Stimulated activated effector memory CD8-positive, alpha-beta T cell treated with anti-CD3 and anti-CD28 coated beads, Interleukin-12 subunit alpha, Interleukin-12 subunit beta, amount 100 ng/mL, for 72 hours (primary cell): ENCODE data around the gene NLGN2.

ENCODE experiments used
- ATAC-seq: fragments of 150-1000 bp; cut with Tn5 transposase; 2 replicates; pipeline ENCODE4 v1.10.0; 2021
- DNase-seq, 2 donors: peaks; one replicate each; pipeline ENCODE4 v3.0.0; 2021 to 2022; ENCODE audit warnings: low spot score in 2 of 2
- H3K27ac Mint-ChIP-seq: one replicate; pipeline ENCODE4 v1.8.0; 2022; ENCODE audit warnings: mild to moderate bottlenecking, mixed read lengths
- H3K36me3 Mint-ChIP-seq: one replicate; pipeline ENCODE4 v1.8.0; 2022; ENCODE audit warnings: mild to moderate bottlenecking, mixed read lengths
- H3K4me1 Mint-ChIP-seq: one replicate; pipeline ENCODE4 v1.8.0; 2022; ENCODE audit warnings: mixed read lengths
- H3K4me3 Mint-ChIP-seq: one replicate; pipeline ENCODE4 v1.8.0; 2022; ENCODE audit warnings: mild to moderate bottlenecking, mixed read lengths
- H3K9me3 Mint-ChIP-seq: one replicate; pipeline ENCODE4 v1.8.0; 2022; ENCODE audit warnings: mixed read lengths

The NLGN2 gene

DNA sequence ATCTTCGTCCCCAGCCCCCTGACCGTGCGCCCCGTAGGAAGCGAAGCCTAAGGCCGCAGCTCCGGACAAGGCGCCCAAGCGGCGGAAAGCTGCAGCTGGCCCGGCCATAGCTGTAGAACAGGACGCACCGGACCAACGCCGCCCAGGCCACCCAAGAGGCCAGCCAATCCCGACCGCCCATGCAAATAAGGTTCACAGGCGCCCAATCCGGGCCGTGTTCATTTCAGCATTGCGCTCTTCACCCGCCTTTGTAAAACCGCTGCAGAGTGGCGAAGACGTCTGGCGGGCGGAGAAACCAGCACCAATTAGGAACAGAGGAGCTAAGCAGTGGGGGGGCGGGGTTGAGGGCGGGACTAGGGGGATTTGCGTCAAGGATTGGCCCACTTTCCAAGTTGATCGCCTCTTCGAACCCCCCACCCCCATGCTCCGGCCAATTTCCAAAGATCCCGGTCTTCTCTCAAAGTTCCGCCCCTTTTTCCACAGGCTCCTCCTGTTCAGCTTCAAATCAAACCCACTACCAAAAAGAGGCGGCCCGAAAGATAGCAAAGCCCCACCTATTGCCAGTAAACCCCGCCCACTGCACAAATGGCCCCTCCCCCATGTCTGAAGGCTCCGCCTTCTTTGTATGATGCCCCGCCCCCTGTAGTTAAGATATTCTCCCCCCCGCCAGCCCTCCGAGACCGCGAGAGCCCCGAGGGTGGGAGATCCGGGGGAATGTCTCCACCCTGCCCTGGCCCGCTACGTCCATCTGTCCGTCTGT, 3.5 kb upstream of the NLGN2 start, which contains the start of gene TMEM256:
TMEM256 (minus strand) TSS at position 121 of the 760 bp plus-strand sequence; CDS start at position 108, 13 bp downstream.
- H3K36me3 Mint-ChIP-seq = no peaks in the 10 kb centered on the region
- peak; percentile 89 to 97 for DNase-seq

DNA sequence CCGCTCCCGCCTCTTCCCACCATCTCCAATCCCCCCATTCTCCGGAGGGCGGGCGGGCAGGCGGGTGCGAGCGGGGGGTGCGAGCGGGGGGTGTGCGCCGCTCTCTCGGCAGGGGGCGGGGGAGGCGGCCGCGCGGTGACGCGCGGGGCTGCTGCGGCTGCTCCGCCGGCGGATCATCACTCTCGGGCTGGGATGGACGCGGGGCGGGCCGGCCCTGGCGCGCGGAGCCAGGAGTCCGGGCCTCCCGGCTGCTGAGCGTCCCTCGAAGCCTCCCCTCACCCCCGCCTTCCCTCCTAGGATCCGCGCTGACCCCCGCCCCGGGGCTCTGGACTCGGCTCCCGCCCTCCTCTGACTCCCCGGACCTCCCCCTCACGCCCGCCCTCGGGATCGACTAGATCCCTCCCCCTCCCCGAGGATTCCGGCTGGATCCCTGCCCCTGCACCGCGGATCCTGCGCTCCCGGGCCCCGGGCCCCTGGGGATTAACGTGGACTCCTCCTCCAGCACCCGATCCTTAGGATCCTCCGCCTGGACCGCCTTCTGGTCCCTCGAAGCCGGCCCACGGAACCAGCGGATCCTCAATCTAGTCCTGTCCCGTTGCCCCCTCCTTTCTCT, 2.8 kb upstream of the NLGN2 start:
- DNase-seq (no peak), ATAC-seq (peak; percentile 60)
- H3K4me1 Mint-ChIP-seq = peaks cover 28% of the 10 kb centered on the region
- H3K27ac Mint-ChIP-seq = peak overlapping the region; percentile 84
- no peaks in the 10 kb centered on the region for H3K36me3 Mint-ChIP-seq
- no peaks in the 10 kb centered on the region for H3K9me3 Mint-ChIP-seq
- H3K4me3 Mint-ChIP-seq = peak overlapping the region; percentile 89

More for the DNA sequence above, 3.5 kb upstream of the NLGN2 start, which contains the start of gene TMEM256:
- Mint-ChIP-seq H3K4me3 (peak within 1 kb of the TSS; percentile 89), H3K4me1 (peaks cover 26% of the 10 kb centered on the region), H3K9me3 (no peaks in the 10 kb centered on the region), H3K27ac (peak within 1 kb of the TSS; percentile 84)
- peak; percentile 95 for ATAC-seq

GRCh38 chr17:7405350-7406234, 2.1 kb upstream of the NLGN2 start:
- H3K4me3 Mint-ChIP-seq = peak overlapping the region; percentile 89
- ATAC-seq (no peak), DNase-seq (no peak)
- H3K36me3 Mint-ChIP-seq = no peaks in the 10 kb centered on the region
- H3K4me1 Mint-ChIP-seq = peaks cover 28% of the 10 kb centered on the region
- no peaks in the 10 kb centered on the region for H3K9me3 Mint-ChIP-seq
- H3K27ac Mint-ChIP-seq = peak overlapping the region; percentile 84

GRCh38 chr17:7406235-7406825, 1.3 kb upstream of the NLGN2 start:
- Mint-ChIP-seq H3K27ac (peak overlapping the region; percentile 84), H3K9me3 (no peaks in the 10 kb centered on the region)
- no peak for DNase-seq

GRCh38 chr17:7407082-7407481, 563 bp upstream of the NLGN2 start:
- no peak overlapping the region for H3K27ac Mint-ChIP-seq

More at GRCh38 chr17:7406235-7406825, 1.3 kb upstream of the NLGN2 start:
- ATAC-seq = no peak
- peaks cover 28% of the 10 kb centered on the region for H3K4me1 Mint-ChIP-seq
- no peaks in the 10 kb centered on the region for H3K36me3 Mint-ChIP-seq
- peak overlapping the region; percentile 89 for H3K4me3 Mint-ChIP-seq

GRCh38 chr17:7408252-7408727, 645 bp downstream of the NLGN2 start:
- Mint-ChIP-seq H3K4me3 (peak overlapping the region; percentile 31), H3K27ac (no peak overlapping the region), H3K4me1 (peaks cover 29% of the 10 kb centered on the region), H3K36me3 (no peaks in the 10 kb centered on the region), H3K9me3 (no peaks in the 10 kb centered on the region)
- no peak for ATAC-seq
- DNase-seq = no peak

More at GRCh38 chr17:7407082-7407481, 563 bp upstream of the NLGN2 start:
- peak overlapping the region; percentile 33 for H3K4me3 Mint-ChIP-seq
- DNase-seq = no peak
- ATAC-seq = no peak
- no peaks in the 10 kb centered on the region for H3K9me3 Mint-ChIP-seq
- no peaks in the 10 kb centered on the region for H3K36me3 Mint-ChIP-seq
- peaks cover 28% of the 10 kb centered on the region for H3K4me1 Mint-ChIP-seq

- DNase-seq = no peak
- H3K4me3 Mint-ChIP-seq = peak overlapping the region; percentile 31
- no peak for ATAC-seq
- H3K9me3 Mint-ChIP-seq = no peaks in the 10 kb centered on the region
- no peak overlapping the region for H3K27ac Mint-ChIP-seq
- peaks cover 28% of the 10 kb centered on the region for H3K4me1 Mint-ChIP-seq
- no peaks in the 10 kb centered on the region for H3K36me3 Mint-ChIP-seq
These were observed 1.2 kb downstream of the NLGN2 start for GRCh38 chr17:7408863-7409262.

- H3K27ac Mint-ChIP-seq = no peak overlapping the region
- DNase-seq (no peak), ATAC-seq (no peak)
- H3K9me3 Mint-ChIP-seq = no peaks in the 10 kb centered on the region
- no peaks in the 10 kb centered on the region for H3K36me3 Mint-ChIP-seq
- H3K4me1 Mint-ChIP-seq = peaks cover 28% of the 10 kb centered on the region
- no peak overlapping the region for H3K4me3 Mint-ChIP-seq
These were observed 2.1 kb downstream of the NLGN2 start for GRCh38 chr17:7409716-7410115.

- ATAC-seq = no peak
- H3K9me3 Mint-ChIP-seq = no peaks in the 10 kb centered on the region
- no peak for DNase-seq
- no peaks in the 10 kb centered on the region for H3K36me3 Mint-ChIP-seq
- no peak overlapping the region for H3K4me3 Mint-ChIP-seq
- H3K27ac Mint-ChIP-seq = no peak overlapping the region
- peaks cover 22% of the 10 kb centered on the region for H3K4me1 Mint-ChIP-seq
These were observed 3.2 kb downstream of the NLGN2 start for GRCh38 chr17:7410634-7411426.

DNA sequence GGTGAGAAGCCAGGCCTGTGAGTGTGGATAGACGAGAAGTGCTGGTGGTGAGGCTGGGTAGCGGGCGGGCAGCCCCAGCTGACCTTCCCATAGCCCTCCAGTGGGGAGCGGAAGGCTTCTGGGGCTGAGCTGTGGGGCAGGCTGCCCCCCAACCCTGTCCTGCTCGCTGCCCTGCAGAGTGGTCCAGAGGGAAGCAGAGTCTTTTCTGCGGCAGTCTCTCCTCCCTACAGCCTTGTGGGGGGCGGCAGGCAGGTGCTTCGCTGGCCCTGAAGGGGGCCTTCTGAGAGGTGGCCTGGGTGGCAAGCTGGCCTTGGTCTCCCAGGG, 3.7 kb downstream of the NLGN2 start:
- no peak overlapping the region for H3K4me3 Mint-ChIP-seq
- H3K4me1 Mint-ChIP-seq = peaks cover 21% of the 10 kb centered on the region
- H3K27ac Mint-ChIP-seq = no peak overlapping the region
- ATAC-seq (no peak), DNase-seq (no peak)
- no peaks in the 10 kb centered on the region for H3K9me3 Mint-ChIP-seq
- no peaks in the 10 kb centered on the region for H3K36me3 Mint-ChIP-seq

GRCh38 chr17:7413346-7413985, 5.8 kb downstream of the NLGN2 start:
- ATAC-seq (no peak), DNase-seq (no peak)
- H3K4me1 Mint-ChIP-seq = peaks cover 20% of the 10 kb centered on the region
- no peaks in the 10 kb centered on the region for H3K36me3 Mint-ChIP-seq
- H3K27ac Mint-ChIP-seq = peak overlapping the region; percentile 21
- no peaks in the 10 kb centered on the region for H3K9me3 Mint-ChIP-seq
- no peak overlapping the region for H3K4me3 Mint-ChIP-seq

GRCh38 chr17:7414837-7415236, 7.2 kb downstream of the NLGN2 start:
- H3K27ac Mint-ChIP-seq = no peak overlapping the region
- H3K9me3 Mint-ChIP-seq = no peaks in the 10 kb centered on the region
- DNase-seq = no peak
- no peaks in the 10 kb centered on the region for H3K36me3 Mint-ChIP-seq
- ATAC-seq = no peak
- no peak overlapping the region for H3K4me3 Mint-ChIP-seq
- H3K4me1 Mint-ChIP-seq = peaks cover 14% of the 10 kb centered on the region

DNA sequence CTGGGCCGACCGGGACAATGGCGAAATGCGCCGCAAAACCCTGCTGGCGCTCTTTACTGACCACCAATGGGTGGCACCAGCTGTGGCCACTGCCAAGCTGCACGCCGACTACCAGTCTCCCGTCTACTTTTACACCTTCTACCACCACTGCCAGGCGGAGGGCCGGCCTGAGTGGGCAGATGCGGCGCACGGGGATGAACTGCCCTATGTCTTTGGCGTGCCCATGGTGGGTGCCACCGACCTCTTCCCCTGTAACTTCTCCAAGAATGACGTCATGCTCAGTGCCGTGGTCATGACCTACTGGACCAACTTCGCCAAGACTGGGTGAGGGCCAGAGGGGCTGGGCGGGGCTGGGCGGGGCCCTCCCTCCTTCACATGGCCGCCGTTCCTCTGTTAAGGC, 8.1 kb downstream of the NLGN2 start:
- no peak overlapping the region for H3K27ac Mint-ChIP-seq
- ATAC-seq (no peak), DNase-seq (no peak)
- no peaks in the 10 kb centered on the region for H3K9me3 Mint-ChIP-seq
- H3K36me3 Mint-ChIP-seq = no peaks in the 10 kb centered on the region
- peaks cover 14% of the 10 kb centered on the region for H3K4me1 Mint-ChIP-seq
- H3K4me3 Mint-ChIP-seq = no peak overlapping the region

- Mint-ChIP-seq H3K27ac (peak overlapping the region; percentile 51), H3K4me1 (peaks cover 14% of the 10 kb centered on the region), H3K36me3 (no peaks in the 10 kb centered on the region), H3K9me3 (no peaks in the 10 kb centered on the region), H3K4me3 (no peak overlapping the region)
- DNase-seq (no peak), ATAC-seq (no peak)
These were observed 8.7 kb downstream of the NLGN2 start for GRCh38 chr17:7416323-7416722.
